T-cell (primary cell): Measurements from ENCODE around the gene TMEM95. TPM values are rescaled to one million over a fixed set of nuclear protein-coding genes. Genes with fewer than 3 reads are reported as not detected.

Experiments
- ATAC-seq, 4 experiments: fragments of 200-7000 bp in 3 of 4; fragments of 150-1000 bp in 1 of 4; cut with Tn5 transposase; replicated peaks in 1 of 4; 1 replicate in 3 of 4; 2 replicates in 1 of 4; pipeline ENCODE4 v1.10.0; 2021; ENCODE audit warnings: moderate library complexity in 3 of 4, mild to moderate bottlenecking in 2 of 4, moderate number of reproducible peaks in 1 of 4
- CTCF ChIA-PET, 2 donors: fragments of 300-600 bp; sonication (Branson Sonifier 250); formaldehyde crosslinking; loops; one replicate each; lab custom pipeline; 2022; ENCODE audit warnings: antibody characterized with exemption in 2 of 2; lab: Charles Lee
- POLR2A ChIA-PET, 2 donors: fragments of 300-600 bp; sonication (Branson Sonifier 250); formaldehyde crosslinking; loops; one replicate each; lab custom pipeline; 2022; ENCODE audit warnings: antibody characterized with exemption in 2 of 2; lab: Charles Lee
- DNase-seq, 35 experiments: peaks; one replicate each; pipeline versions ENCODE4 v3.0.0 to v3.0.0-alpha.2; 2013 to 2023
- H3K27ac ChIP-seq: one replicate; pipeline ENCODE4 v1.5.1; 2013; ENCODE audit warnings: low read length
- H3K27me3 ChIP-seq, 2 experiments: replicated peaks in 1 of 2; 1 replicate in 1 of 2; 2 replicates in 1 of 2; pipeline versions ENCODE4 v1.6.1 to v1.7.0; 2013; ENCODE audit warnings: low read length in 1 of 2, mixed read lengths in 1 of 2; ENCODE audit not compliant: control insufficient read depth in 2 of 2, insufficient read depth in 2 of 2; ENCODE audit errors: extremely low read depth in 1 of 2
- H3K36me3 ChIP-seq, 2 donors: 1 replicate in 1 of 2; 2 replicates in 1 of 2; pipeline versions ENCODE4 v1.6.1 to v1.7.0; 2013; ENCODE audit warnings: low read length in 1 of 2; ENCODE audit not compliant: control insufficient read depth in 2 of 2, insufficient read depth in 1 of 2; ENCODE audit errors: extremely low read depth in 1 of 2
- H3K4me1 ChIP-seq, 2 experiments: 1 replicate in 1 of 2; 2 replicates in 1 of 2; pipeline versions ENCODE4 v1.6.1 to v1.7.0; 2013; ENCODE audit warnings: low read length in 2 of 2, mixed read lengths in 1 of 2; ENCODE audit not compliant: insufficient read depth in 2 of 2, control insufficient read depth in 1 of 2; ENCODE audit errors: extremely low read depth in 1 of 2
- H3K4me3 ChIP-seq, 2 donors: 1 replicate in 1 of 2; 2 replicates in 1 of 2; pipeline versions ENCODE4 v1.5.1 to v1.7.0; 2013; ENCODE audit warnings: mild to moderate bottlenecking in 2 of 2, low read length in 1 of 2, moderate library complexity in 1 of 2; ENCODE audit not compliant: control insufficient read depth in 1 of 2; ENCODE audit errors: extremely low read depth in 1 of 2
- H3K9me3 ChIP-seq: 2 replicates; pipeline ENCODE4 v1.7.0; 2013
- H3K27ac Mint-ChIP-seq, 2 donors: one replicate each; pipeline ENCODE4 v1.8.0; 2020 to 2021; ENCODE audit warnings: mild to moderate bottlenecking in 2 of 2, mixed read lengths in 2 of 2
- H3K27me3 Mint-ChIP-seq, 2 donors: one replicate each; pipeline ENCODE4 v1.8.0; 2021 to 2022; ENCODE audit warnings: mixed read lengths in 2 of 2
- H3K36me3 Mint-ChIP-seq: one replicate; pipeline ENCODE4 v1.8.0; 2021; ENCODE audit warnings: mixed read lengths
- H3K4me1 Mint-ChIP-seq, 3 donors: one replicate each; pipeline ENCODE4 v1.8.0; 2020 to 2022; ENCODE audit warnings: mixed read lengths in 3 of 3, mild to moderate bottlenecking in 1 of 3
- H3K4me3 Mint-ChIP-seq, 3 donors: one replicate each; pipeline ENCODE4 v1.8.0; 2020 to 2022; ENCODE audit warnings: mild to moderate bottlenecking in 3 of 3, mixed read lengths in 3 of 3, moderate library complexity in 3 of 3
- H3K9me3 Mint-ChIP-seq, 3 donors: one replicate each; pipeline ENCODE4 v1.8.0; 2020 to 2022; ENCODE audit warnings: mixed read lengths in 3 of 3
- WGBS: methylation state at CpG from one replicate; pipeline ENCODE4 v1.1.5; 2013; ENCODE audit warnings: missing lambda C conversion rate; ENCODE audit not compliant: insufficient coverage; 5-methylcytosine and 5-hydroxymethylcytosine counted together
- total RNA-seq, 35 experiments: library from RNA in 6 of 35; stranded (reverse) in 6 of 35; fragments of 120-200 nt in 1 of 35; gene quantifications; one replicate each; pipeline versions ENCODE4 v1.2.1 to v1.2.4 and lab custom pipeline; 2013 to 2026

Gene TMEM95
- total RNA-seq, 5 donors from 2014 or later (not counting 1 experiment from before 2014, with no cell fraction given): not detected

DNA sequence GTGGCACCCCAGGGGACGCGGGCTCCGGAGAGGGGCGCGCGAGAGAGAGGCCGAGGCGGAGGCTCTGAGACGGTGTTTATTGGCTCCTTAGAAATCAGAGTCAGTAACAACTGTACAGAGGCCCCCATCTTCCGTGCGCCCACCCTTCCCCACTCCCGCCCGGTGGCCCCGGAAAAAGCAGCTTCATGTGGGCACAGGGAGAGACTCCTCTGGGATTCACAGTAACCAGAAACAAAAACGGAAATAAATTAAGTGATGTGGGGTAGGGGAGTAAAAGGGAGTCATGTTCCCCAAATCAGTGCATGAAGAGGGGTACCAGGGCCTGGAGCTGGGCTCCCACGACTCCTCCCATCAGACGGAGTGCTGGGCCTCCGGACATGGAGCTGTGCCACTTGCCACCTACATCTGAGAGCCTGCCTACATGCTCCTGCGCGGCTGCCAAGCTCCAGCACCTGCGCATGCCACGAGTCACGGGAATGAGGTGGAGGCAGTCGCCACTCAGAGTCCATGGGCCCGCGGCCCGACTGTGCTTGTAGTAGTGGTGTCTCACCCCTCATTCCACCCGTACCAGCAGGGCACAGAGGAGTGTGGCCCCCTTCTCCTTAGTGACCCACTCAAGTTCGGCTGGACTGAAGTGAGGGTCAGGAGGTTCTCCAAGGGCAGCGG lies 39.3 kb upstream of the TMEM95 start:
- Histone ChIP-seq H3K4me3 (peak overlapping the region; percentile 70 to 78), H3K4me1 (peaks cover 10 to 49% of the 10 kb centered on the region in 2 experiments), H3K9me3 (no peaks in the 10 kb centered on the region), H3K36me3 (peaks cover 17 to 71% of the 10 kb centered on the region in 2 donors), H3K27ac (peak overlapping the region; percentile 88), H3K27me3 (no peaks in the 10 kb centered on the region)
- Mint-ChIP-seq H3K27me3 (no peaks in the 10 kb centered on the region), H3K4me1 (peaks cover 46 to 51% (median 51%) of the 10 kb centered on the region in 3 donors), H3K27ac (peak overlapping the region; percentile 91 to 93), H3K4me3 (peak overlapping the region; percentile 80 to 93 (median 80)), H3K9me3 (no peaks in the 10 kb centered on the region), H3K36me3 (peaks cover 38% of the 10 kb centered on the region)
- DNase-seq (no peak), ATAC-seq (peak in 1 of 4 experiments; percentile 35)
- ChIA-PET POLR2A (interaction anchor here in 1 of 2 donors (0.6 kb wide), 2 partner anchors 88 to 111 kb away, joined by 3 to 4 read pairs; partner anchors contain the start of gene TMEM256), CTCF (interaction anchor here in 1 of 2 donors (0.6 to 1.9 kb wide), 2 partner anchors 14 to 72 kb away, joined by 3 to 8 read pairs; partner anchors contain the start of gene NEURL4)
- WGBS: 54% methylated on average over 19 of the region's 30 CpGs

DNA sequence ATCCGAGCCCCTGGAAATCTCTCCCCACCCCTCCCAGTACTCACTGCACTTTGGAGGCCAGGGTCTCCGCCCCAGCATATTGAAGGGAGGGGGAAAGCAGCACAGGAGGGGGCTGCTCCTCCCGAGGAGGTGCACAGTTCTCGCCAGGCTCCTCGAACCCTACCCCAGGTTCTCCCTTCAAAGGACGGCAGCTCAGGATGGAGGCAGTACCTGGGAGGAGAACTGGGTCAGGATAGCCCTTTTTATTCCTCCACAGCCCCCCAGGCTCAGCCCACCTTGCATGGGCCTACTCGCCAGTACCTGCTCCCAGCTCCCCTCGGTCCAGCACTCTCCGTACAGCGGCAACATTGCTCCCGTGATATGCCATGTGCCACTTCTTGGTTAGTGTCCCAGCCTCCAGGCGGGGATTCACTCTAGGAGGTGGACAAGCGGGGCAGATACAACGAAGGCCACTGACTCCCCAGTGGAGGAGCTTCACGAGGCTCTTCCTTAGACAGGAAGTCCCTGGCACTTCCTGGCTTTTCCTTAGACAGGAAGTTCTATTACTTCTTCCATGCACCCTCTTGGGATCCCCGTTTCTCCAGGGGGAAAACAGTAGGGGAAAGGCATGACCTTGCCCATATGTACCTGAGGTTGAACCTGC lies 37.7 kb upstream of the TMEM95 start:
- Mint-ChIP-seq H3K4me1 (peaks cover 34 to 36% (median 35%) of the 10 kb centered on the region in 3 donors), H3K4me3 (peak overlapping the region in 2 of 3 donors; percentile 12 to 64), H3K27ac (peak overlapping the region in 1 of 2 donors; percentile 79), H3K36me3 (peaks cover 37% of the 10 kb centered on the region), H3K9me3 (no peaks in the 10 kb centered on the region), H3K27me3 (no peaks in the 10 kb centered on the region)
- DNase-seq (no peak), ATAC-seq (no peak)
- Histone ChIP-seq H3K4me1 (peaks cover 10 to 36% of the 10 kb centered on the region in 2 experiments), H3K27me3 (no peaks in the 10 kb centered on the region), H3K36me3 (peaks cover 28 to 72% of the 10 kb centered on the region in 2 donors), H3K9me3 (no peaks in the 10 kb centered on the region), H3K4me3 (no peak overlapping the region), H3K27ac (no peak overlapping the region)
- CTCF ChIA-PET: interaction anchor here in 1 of 2 donors (0.5 to 0.6 kb wide), 2 partner anchors 8 to 46 kb away, joined by 3 read pairs; no protein-coding TSS in a partner anchor
- 93% methylated on average over 8 of the region's 16 CpGs for WGBS
- POLR2A ChIA-PET: no interaction called here

DNA sequence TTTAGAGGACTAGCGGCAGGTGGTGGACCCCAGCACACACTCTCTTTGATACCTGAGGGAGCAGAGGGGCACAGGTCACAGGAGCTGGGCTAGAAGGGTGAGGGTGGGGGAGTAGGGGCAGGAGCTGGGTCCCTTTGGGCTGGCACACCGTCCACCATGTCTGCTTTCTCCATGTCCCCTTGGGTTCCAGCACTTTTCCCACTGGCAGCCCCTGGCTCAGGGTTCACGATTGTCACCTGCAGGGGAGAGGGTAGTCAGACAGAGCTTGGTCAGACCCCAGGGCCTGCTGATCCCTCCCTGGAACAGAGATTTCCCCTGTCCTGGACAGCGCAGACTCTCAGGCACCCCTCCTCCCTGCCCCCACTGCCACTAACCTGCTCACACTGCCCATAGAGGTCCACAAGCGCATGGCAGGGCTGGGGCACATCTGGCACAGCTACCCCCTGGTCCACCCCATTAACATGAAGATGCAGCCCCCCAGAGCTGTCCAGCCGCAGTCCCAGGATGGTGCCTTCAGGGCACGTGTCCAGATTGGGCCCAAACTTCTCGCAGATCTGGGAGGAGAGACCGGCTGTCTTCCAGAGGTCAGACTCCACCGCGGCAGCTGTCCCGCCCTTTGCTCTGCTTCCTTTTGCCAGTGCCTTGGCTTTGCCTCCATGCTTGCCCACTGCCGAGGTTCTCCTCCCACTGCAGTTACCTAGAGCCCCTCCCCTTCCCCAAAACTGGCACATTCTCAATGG lies 36.7 kb upstream of the TMEM95 start:
- H3K36me3 Mint-ChIP-seq: peaks cover 31% of the 10 kb centered on the region

DNA sequence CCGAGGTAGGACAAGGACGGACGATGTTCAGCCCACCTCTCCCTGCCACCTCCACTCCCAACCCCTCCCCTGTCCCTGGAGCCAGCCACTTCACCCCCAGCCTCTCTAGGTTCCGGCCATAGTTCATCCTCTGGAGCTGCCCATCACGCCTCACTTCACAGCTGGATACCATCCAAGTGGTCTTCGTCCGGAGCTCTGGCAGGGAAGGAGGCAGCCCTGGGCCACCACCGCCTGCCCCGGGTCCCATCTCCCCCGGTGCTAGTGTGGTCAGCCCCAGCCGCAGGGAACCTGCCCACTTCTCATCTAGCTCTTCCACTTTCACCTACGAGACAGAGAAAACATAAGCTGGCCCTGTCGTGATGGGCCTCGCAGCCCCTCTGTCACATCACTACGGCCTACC lies 33.5 kb upstream of the TMEM95 start:
- peaks cover 2 to 8% (median 6%) of the 10 kb centered on the region in 3 donors for H3K4me1 Mint-ChIP-seq
- H3K4me3 Mint-ChIP-seq: no peak overlapping the region
- Histone ChIP-seq H3K4me1 (peaks cover 0 to 9% of the 10 kb centered on the region in 2 experiments), H3K27ac (no peak overlapping the region), H3K9me3 (no peaks in the 10 kb centered on the region), H3K4me3 (no peak overlapping the region), H3K36me3 (peaks cover 40 to 81% of the 10 kb centered on the region in 2 donors), H3K27me3 (no peaks in the 10 kb centered on the region)
- 96% methylated on average over 14 of the region's 15 CpGs for WGBS
- ChIA-PET POLR2A (interaction anchor here in 1 of 2 donors (0.6 kb wide), 1 partner anchor 16 kb away, joined by 3 read pairs; no protein-coding TSS in a partner anchor), CTCF (interaction anchor here in 1 of 2 donors (0.7 kb wide), 1 partner anchor 123 kb away, joined by 3 read pairs; the partner anchor contains the start of gene CHRNB1)
- ATAC-seq (no peak), DNase-seq (no peak)
- no peak overlapping the region for H3K27ac Mint-ChIP-seq
- no peaks in the 10 kb centered on the region for H3K27me3 Mint-ChIP-seq
- H3K36me3 Mint-ChIP-seq: peaks cover 30% of the 10 kb centered on the region
- no peaks in the 10 kb centered on the region for H3K9me3 Mint-ChIP-seq

More for the DNA sequence above, 36.7 kb upstream of the TMEM95 start:
- CTCF ChIA-PET: interaction anchor here in 1 of 2 donors (0.5 to 0.6 kb wide), 2 partner anchors 9 to 45 kb away, joined by 3 read pairs; no protein-coding TSS in a partner anchor
- H3K27ac Mint-ChIP-seq: no peak overlapping the region
- peaks cover 24 to 26% (median 25%) of the 10 kb centered on the region in 3 donors for H3K4me1 Mint-ChIP-seq
- Histone ChIP-seq H3K4me1 (peaks cover 10 to 26% of the 10 kb centered on the region in 2 experiments), H3K9me3 (no peaks in the 10 kb centered on the region), H3K27ac (no peak overlapping the region), H3K4me3 (no peak overlapping the region), H3K36me3 (peaks cover 34 to 72% of the 10 kb centered on the region in 2 donors), H3K27me3 (no peaks in the 10 kb centered on the region)
- H3K9me3 Mint-ChIP-seq: no peaks in the 10 kb centered on the region
- DNase-seq (no peak), ATAC-seq (no peak)
- H3K4me3 Mint-ChIP-seq: no peak overlapping the region
- no peaks in the 10 kb centered on the region for H3K27me3 Mint-ChIP-seq
- POLR2A ChIA-PET: no interaction called here
- WGBS: 97% methylated on average over 12 of the region's 13 CpGs

DNA sequence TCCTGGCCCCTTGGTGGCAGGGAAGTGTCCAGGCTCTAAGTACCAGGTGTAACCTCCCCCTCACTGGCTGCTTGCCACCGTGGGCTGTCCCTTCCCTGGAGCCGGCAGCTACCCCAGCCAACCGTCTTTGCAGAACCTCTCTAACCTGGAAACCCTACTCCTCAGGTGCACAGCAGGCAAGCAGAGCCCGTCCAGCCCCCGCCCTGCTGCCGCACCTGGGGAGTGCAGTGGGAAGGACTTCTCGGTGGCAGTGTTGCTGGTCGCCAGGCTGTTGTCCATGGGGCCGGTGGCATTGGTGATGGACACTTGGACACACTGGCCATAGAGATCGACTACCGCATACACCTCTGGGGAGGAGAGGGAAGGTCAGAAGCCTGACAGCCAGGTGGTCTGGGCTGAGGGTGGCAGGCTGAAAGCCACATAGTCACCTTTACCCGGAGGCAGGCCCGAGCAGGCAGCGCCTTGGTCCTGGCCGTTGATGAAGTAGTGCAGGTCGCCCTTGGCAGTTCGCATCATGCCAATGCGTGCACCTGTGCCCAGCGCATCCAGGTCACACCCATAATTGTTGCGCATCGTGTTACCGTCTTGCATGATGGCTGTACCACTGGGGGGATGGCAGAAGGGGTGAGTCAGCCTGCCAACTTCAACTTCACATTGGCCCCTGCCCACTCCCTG lies 32.3 kb upstream of the TMEM95 start:
- ATAC-seq: no peak
- H3K27me3 Mint-ChIP-seq: no peaks in the 10 kb centered on the region
- H3K36me3 ChIP-seq: peaks cover 45 to 81% of the 10 kb centered on the region in 2 donors
- H3K4me1 Mint-ChIP-seq: peaks cover under 1 to 10% (median 9%) of the 10 kb centered on the region in 3 donors
- 99% methylated on average over 14 of the region's 22 CpGs for WGBS
- H3K36me3 Mint-ChIP-seq: peaks cover 25% of the 10 kb centered on the region
- H3K4me3 Mint-ChIP-seq: no peak overlapping the region
- no peak overlapping the region for H3K27ac ChIP-seq
- no peaks in the 10 kb centered on the region for H3K9me3 ChIP-seq
- no peak overlapping the region for H3K4me3 ChIP-seq
- no peaks in the 10 kb centered on the region for H3K27me3 ChIP-seq
- H3K9me3 Mint-ChIP-seq: no peaks in the 10 kb centered on the region
- CTCF ChIA-PET: interaction anchor here in 1 of 2 donors (0.5 kb wide), 1 partner anchor 169 kb away, joined by 4 read pairs; no protein-coding TSS in a partner anchor
- H3K4me1 ChIP-seq: peaks cover 0 to 13% of the 10 kb centered on the region in 2 experiments
- no peak overlapping the region for H3K27ac Mint-ChIP-seq
- DNase-seq: no peak
- POLR2A ChIA-PET: no interaction called here
